HTR-8/SVneo (cell line): Measurements from ENCODE around the gene TAP1.
"Not testable (repeated sequence)": the region's sequence is repeated elsewhere in the genome, so short reads cannot be mapped to it uniquely, and the experiment has no call there.

Source experiments
- DNase-seq: peaks from one replicate; pipeline ENCODE4 v3.0.0; 2011; ENCODE audit warnings: low spot score, mixed read lengths; ENCODE audit not compliant: insufficient read length
- FAIRE-seq: peaks from 2 replicates; lab custom pipeline; 2011; peaks lifted over from hg19 to GRCh38; lab: Jason Lieb, UNC

TAP1 gene, protein sequence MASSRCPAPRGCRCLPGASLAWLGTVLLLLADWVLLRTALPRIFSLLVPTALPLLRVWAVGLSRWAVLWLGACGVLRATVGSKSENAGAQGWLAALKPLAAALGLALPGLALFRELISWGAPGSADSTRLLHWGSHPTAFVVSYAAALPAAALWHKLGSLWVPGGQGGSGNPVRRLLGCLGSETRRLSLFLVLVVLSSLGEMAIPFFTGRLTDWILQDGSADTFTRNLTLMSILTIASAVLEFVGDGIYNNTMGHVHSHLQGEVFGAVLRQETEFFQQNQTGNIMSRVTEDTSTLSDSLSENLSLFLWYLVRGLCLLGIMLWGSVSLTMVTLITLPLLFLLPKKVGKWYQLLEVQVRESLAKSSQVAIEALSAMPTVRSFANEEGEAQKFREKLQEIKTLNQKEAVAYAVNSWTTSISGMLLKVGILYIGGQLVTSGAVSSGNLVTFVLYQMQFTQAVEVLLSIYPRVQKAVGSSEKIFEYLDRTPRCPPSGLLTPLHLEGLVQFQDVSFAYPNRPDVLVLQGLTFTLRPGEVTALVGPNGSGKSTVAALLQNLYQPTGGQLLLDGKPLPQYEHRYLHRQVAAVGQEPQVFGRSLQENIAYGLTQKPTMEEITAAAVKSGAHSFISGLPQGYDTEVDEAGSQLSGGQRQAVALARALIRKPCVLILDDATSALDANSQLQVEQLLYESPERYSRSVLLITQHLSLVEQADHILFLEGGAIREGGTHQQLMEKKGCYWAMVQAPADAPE

DNA sequence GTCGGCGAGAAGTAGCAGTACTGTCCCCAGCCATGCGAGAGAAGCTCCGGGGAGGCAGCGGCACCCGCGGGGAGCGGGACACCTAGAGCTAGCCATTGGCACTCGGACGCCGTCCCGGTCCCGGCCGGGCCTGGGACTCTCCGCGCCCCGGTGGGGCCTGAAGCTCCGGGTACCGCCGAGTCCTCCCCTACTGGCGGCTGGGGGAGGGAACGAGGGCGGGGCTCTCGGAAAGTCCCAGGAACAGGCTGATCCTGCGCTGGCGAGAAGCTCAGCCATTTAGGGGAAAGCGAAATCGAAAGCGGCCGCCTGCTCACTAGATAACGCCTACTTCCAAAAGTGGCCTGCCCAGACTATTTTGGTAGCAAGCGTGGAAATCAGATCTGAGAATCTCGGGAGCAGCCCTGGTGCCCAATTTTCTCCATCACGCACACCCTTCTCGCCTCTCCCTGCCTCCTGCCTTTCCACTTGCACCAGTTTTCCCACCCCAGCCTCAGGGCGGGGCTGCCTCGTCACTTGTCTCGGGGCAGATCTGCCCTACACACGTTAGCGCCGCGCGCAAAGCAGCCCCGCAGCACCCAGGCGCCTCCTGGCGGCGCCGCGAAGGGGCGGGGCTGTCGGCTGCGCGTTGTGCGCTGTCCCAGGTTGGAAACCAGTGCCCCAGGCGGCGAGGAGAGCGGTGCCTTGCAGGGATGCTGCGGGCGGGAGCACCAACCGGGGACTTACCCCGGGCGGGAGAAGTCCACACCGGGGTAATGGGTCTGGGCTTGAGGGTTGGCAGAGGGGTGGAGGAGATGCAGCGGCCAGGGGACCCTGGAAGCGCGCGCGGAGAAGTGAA is at the start of gene TAP1, which contains the start of gene PSMB9:
Gene TAP1 (minus strand): TSS at position 164 of the 835 bp plus-strand sequence. CDS start 68 bp downstream, at position 96.
Gene PSMB9 (plus strand): TSS at position 652 of the 835 bp plus-strand sequence. CDS start 38 bp downstream, at position 690.
- FAIRE-seq, result peak; percentile 97
- DNase-seq, result peak; percentile 89

DNA sequence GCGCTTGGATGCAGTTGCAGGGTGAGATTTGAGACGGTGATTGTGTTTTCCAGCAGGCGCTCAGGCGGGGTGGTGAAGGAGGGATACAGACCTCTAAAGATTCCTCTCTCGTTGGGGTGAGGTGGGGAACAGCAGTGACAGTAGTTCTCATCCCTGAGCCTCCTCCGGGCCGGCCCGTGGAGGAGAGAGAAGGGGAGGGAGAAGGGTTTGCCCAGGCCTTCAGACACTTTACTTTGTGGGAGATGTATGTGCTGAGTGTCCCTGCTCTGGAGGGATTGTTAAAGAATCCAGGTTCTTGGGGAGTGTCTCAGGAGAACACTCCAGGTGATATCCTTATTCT is 41.5 kb upstream of the TAP1 start:
- DNase-seq, result no peak

DNA sequence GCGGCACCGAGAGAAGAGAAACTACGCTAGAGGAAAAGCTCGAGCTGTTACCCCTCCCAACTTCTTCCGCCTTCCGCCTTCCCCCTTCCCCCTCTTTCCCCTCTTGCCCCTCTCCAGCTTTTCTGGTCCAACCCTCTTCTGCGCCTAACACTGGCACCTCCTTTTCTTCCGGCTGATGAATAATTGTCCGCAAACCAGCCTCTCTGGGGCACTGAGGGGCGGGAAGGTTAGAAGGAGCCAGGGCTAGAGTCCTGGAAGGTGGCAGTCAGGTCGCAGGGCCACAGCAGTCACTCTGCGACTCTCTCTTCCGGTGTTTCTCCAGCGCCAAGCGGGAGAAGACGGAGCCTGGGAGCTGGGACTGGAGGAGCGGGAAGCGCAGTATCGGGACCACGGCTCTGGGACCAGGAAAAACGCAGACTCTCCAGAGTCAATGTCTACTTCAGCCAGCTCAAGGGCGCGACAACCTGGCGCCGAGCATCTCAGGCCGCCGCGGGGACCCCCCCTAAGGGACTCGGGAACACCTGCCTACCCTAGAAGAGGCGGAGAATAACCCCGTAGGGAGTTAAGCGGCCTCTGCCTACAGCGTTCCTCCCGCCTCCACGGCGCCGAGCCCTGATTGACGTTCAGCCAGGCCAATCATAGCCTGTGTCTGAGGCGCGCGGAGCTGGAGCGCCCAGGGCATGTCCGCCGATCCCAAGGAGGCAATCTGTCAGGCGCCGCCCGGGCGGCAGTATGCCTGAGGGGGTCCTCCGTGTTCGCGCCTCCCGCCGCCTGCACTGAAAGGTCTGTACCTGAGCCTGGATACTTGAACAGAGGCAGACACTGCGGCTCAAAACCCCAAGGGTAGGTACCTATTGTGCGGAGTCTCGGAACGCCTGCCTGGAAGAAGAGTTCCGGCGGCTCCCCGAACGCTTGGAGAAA is 40.8 kb upstream of the TAP1 start:
- peak; percentile 98 for DNase-seq
- peak; percentile 80 for FAIRE-seq

More for the DNA sequence above, 41.5 kb upstream of the TAP1 start:
- FAIRE-seq, result no peak

DNA sequence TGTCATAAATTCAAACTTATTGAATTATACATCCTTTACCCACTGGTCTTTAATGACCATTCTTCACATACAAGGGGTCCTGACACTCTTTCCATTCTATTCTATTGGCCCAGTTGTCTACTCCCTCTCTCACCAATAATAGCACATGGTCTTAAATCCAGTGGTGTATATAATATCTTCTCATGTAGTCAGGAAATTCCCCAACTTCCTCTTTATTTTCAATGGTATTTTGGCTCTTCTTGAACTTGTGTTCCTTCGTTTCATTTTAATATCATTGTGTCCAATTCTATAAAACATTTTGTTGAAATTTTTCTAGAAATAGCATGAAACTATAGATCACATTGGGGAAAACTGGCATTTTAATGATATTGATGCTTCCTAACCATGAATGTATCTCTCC is 37.3 kb upstream of the TAP1 start:
- FAIRE-seq (no peak), DNase-seq (no peak)

DNA sequence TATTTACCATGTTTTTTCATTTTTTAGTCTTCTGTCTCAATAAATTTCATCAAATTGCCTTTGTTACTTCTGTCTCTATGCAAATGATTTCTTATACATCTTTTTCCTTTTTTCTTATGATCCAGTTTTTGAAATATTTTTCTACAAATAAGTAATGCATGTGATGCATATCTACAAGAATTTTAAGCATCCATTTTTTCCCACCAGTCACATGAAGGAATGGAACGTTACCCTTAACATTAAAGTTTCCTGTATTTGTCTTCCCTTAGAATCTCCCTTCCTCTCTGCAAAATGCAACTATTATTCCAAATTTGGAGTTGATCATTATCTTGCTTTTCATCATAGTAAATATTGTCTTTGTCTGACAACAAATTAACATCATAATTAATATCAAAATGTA is 36.0 kb upstream of the TAP1 start:
- FAIRE-seq, result no peak

DNA sequence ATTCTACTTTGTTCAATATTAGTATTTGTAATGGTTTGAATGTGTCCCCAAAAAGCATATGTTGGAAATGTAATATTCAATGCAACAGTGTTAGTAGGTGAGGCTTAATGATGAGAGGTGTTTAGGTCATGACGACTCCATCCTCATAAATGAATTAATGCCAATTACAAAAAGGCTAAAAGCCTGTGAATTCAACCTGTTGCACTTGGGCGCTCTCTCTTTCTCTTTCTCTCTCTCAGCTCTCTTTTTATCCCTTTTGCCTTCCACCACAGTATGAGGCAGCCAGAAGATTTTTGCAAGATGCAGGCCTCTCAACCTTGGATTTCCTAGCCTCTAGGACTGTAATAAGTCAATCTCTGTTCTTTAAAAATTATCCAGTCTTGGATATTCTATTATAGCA is 35.1 kb upstream of the TAP1 start:
- FAIRE-seq, result no peak
- DNase-seq, result no peak

More for the DNA sequence above, 36.0 kb upstream of the TAP1 start:
- no peak for DNase-seq

DNA sequence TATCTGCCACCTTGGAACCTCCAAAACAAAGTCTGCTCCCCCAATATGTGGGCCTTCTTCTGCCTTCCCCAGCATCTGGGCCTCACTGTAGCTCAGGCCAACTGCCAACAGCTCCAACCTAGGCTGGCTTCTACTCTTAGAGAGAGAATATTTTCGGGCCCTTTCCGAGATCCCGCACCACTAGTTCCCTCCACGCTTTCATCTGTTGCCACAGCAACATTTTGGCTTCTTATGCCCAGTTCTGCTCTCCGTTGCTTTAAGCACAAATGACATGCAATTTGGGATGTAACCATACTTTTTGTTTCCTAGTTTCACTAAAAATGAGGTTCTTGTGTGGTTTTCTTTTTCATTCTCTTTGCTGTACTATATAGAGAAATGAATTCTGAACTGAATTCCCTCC is 34.1 kb upstream of the TAP1 start:
- no peak for DNase-seq
- no peak for FAIRE-seq

DNA sequence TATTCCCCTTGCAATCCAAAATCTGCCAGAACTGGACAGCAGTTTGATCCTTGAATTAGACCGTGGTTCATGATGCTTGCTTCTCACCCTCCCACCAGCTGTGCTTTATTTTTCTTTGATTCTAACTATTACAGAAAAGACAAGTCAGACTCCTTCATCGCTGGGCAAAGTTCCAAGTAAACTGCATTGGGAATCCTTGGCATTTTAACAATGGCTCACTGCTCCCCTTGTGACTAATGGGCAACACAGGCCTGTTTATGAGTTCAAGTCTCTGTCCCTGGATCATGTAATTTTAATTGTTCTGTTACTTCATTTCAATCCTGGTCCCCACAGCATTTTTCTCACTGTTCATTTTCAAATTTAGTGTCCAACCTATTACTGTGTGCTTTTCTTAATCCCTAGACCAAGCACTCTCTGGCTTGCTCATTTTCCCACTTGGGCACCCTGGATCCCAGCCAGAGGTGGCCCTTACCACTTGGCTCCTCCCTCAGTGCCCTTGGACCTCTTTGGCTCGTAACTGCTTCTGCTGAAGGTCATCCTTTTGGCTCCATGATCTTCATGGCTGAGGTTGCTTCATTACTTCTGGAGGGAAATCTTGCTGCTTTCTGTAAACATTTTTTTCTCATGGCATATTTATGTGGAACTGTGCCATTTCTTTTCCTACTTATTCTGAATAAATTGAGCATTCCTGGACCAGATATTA is 33.3 kb upstream of the TAP1 start:
- no peak for DNase-seq
- no peak for FAIRE-seq

DNA sequence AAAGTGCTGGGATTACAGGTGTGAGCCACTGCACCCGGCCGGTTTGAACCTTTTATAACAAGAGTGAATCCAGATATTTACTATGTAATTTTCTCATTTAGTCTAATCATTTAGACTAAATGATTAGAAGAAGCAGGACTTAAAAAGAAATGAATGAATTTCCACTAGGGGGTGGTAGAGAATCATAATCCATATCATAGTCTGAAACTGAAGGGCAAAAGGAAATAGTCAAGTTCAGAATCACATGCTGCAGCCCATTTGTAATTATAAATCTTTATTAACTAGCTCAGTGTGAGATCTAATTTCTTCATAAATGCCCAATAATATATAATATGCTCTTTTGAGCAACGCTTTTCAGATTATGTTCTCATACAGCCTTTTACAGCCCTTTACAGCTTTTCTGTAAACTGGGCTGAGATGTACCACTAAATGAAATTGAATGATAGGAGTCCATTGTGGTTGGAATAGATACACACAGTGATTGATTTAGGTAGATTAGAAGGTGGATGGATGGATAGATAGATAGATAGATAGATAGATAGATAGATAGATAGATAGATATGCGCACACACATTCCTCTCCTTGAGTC is 32.3 kb upstream of the TAP1 start:
- FAIRE-seq, result no peak
- peak; percentile 54 for DNase-seq

DNA sequence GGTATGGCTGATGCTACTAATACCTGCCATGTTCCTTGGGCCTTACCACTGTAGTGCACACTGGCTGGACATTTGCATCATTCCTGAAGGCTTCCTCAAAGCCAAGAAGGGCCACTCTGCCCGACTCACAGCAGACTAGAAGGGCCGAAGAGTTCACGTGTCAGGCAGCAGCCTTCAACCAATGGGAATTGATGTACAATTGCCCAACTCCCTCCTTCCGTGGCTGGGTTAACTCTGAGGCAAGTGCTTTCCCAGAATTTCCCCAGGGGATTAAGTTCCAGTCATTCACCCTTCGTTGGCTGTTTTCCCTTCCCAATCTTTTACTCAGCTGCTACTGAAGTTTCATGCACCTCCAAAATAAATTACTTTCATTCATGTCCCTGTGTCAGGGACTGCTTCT is 30.3 kb upstream of the TAP1 start:
- FAIRE-seq (no peak), DNase-seq (no peak)

DNA sequence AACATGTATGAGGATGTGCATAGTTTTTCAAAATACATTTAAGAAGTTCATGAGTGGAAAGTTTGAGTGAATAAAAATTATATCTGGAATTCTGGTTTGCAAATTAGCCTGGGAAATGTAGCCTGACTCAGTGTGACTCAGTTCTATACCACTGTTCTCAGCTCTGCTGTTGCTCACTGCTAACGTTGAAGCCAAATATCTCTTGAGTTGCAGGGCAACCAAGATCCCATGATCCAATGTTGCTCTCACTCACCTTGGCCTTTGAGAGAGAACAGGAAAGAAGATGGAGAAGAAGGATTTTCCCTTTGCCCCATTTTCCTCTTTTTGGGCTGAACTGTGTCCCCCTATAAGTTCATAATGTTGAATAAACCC is 29.4 kb upstream of the TAP1 start:
- DNase-seq, result no peak
- no peak for FAIRE-seq

DNA sequence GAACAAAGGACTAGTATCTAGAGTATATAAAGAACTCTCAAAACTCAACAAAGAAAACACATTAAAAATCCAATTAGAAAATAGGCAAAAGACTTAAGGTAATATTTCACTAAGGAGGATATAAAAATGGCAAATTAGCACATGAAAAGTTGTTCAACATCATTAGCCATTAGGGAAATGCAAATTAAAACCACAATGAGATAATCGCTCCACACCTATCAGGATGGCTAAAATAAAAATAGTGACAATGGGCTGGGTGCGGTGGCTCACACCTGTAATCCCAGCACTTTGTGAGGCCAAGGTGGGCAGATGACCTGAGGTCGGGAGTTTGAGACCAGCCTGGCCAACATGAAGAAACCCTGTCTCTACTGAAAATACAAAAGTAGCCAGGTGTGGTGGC is 27.5 kb upstream of the TAP1 start:
- not testable (repeated sequence) for FAIRE-seq, DNase-seq

DNA sequence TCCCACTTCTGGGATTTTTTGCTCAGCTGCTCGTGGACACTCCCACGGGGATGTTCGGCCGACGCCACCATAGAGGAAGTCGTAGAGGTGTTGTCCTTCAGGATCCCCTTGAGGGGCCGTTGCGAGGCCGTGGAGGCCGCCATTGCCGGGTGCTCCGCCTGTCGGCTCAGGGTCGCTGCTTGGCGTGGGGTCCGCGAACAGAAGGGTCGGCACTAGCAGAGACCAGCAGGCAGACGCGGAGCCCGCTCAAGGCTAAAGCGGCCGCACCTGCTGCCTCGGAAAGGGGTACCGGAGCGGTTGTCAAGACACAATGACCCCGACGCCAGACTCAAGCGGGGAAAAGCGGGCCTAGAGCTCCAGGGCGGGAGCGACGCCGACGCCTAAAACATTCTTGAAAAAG is 26.2 kb upstream of the TAP1 start:
- FAIRE-seq, result no peak
- DNase-seq, result no peak

DNA sequence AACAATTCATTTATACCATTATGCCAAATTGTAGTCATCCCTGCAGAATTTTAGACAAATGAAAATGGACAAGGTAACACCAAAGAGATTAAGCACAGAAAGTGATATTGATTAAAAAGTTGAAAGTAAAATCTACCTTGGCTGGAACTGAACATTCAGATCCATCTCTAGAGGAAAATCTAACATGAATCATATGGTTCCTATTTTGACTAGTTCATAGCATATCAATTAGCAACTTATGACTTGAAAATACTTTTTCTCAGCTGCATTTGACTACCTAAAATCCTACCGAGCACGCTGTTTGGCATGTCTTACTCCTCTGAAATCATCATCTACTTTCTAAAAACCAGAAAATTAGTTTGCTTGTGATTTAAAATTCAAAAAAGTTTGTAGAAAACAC is 23.1 kb upstream of the TAP1 start:
- FAIRE-seq, result no peak
- DNase-seq, result no peak

DNA sequence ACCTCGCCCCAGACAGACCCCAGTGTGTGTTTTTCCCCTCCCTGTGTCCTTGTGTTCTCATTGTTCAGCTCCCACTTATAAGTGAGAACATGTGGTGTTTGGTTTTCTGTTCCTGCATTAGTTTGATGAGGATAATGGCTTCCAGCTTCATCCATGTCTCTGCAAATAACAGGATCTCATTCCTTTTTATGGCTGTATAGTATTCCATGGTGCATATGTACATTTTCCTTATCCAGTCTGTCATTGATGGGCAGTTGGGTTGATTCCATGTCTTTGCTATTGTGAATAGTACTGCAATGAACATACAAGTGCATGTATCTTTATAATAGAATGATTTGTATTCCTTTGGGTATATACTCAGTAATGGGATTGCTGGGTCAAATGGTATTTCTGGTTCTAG is 20.4 kb upstream of the TAP1 start:
- not testable (repeated sequence) for DNase-seq, FAIRE-seq

DNA sequence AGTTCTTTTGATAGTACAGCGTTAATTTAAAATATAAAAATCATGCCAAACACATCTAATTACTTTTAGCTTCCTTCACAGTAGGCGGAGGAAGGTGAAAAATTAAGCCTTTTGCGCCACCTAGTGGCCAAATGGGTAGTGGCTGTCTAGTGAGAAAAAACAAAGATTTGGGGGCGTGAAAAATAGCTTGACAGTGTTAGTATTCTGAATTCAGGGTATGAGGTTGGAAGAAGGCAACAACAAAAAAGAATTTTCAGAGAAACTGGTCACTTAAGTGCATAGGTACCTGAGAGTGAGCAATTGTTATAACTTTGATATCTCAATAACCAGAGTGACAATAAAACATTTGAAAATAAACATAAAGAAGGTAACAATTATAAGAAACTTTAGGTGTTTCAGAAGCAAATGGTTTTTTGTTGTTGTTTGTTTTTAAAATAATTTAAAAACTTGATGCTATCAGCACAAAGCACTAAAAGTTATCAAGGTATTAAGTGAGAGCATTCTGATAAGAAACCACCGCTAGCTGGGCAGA is 14.8 kb upstream of the TAP1 start:
- DNase-seq, result no peak

DNA sequence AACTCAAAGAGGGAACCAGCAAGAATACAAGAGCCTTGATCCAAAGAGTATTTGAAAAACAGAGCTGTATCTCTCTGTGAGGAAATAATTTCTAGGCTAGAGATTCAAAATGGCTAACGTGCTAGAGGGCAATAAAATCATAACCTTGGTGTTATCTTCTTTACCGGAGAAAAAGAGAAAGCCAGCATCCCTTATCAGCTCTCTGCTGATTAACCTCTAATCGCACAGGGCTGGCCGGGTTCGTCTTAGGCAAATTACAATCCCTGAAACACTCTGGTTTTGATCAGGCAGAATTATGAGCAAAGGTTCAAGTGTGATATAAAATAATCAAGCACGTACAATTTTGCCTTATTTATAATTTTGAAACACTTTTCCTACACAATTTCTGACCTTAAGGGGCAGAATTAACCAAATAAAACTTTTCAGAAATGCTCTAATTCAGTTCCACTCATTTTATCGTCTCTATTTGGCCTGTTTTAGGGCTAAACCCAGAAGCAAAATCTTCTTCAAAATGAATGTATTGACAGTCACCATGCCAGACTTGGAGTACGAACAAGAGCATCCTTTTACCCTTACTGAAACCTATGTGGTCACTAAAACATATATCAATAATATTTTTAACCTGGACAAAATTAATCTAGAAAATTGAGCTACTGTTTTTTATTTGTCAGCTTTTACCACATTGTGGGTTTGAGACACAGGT is 14.2 kb upstream of the TAP1 start:
- FAIRE-seq (no peak), DNase-seq (no peak)

More for the DNA sequence above, 14.8 kb upstream of the TAP1 start:
- no peak for FAIRE-seq

DNA sequence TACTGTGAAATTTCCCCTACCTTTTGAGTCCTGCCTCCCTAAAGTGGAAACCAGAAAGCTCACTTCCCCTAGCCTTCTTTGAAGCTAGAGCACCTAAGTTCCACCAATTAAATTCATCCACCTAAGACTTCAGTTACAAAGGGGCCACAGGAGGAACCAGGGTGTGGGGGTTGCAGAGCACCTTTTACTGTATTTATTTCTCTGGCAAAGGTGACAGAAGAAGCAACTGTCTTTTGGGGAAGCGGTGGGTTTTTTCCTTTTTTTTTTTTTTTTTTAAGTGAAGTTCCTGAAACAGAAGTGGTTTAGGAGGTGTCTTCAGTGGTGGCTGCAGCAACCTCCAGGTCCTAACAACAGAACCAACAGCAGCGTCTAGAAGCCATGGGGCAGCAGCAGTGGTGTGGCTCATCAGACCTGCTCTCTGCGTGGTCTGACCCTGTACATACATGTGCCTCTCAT is 13.5 kb upstream of the TAP1 start:
- no peak for FAIRE-seq
- DNase-seq, result no peak
